Erythroblast (primary cell): ENCODE results near the gene OR2T8.

Experiments
- GATA1 ChIP-seq: IDR thresholded peaks from 2 replicates; pipeline ENCODE4 v1.6.1; 2011; ENCODE audit warnings: low read depth, mild to moderate bottlenecking, control low read depth, low read length, moderate library complexity
- POLR2A ChIP-seq: IDR thresholded peaks from 2 replicates; pipeline ENCODE4 v1.6.1; 2011; ENCODE audit warnings: mild to moderate bottlenecking, low read length

- no peak for TF ChIP-seq POLR2A
- no peak for TF ChIP-seq GATA1
Observed at GRCh38 chr1:247964933-247965332, 44.9 kb downstream of the OR2T8 start, which contains the start of gene OR2AK2.
